GM10266 (cell line): ENCODE measurements around the gene KCNJ16.

ENCODE experiments used
- DNase-seq: peaks from one replicate; pipeline ENCODE4 v3.0.0; 2012; ENCODE audit errors: extremely low spot score
- CTCF ChIP-seq: IDR thresholded peaks from 2 replicates; pipeline ENCODE4 v1.5.1; 2012; ENCODE audit warnings: mild to moderate bottlenecking, low read depth; ENCODE audit not compliant: control insufficient read depth, insufficient read depth; ENCODE audit errors: missing control alignments

KCNJ16 gene

GRCh38 chr17:70106551-70106950 is 31.5 kb downstream of the KCNJ16 start:
- no peak for TF ChIP-seq CTCF
- no peak for DNase-seq

GRCh38 chr17:70107441-70107840 is 32.4 kb downstream of the KCNJ16 start:
- no peak for DNase-seq
- no peak for TF ChIP-seq CTCF

- no peak for TF ChIP-seq CTCF
- DNase-seq = no peak
These were observed 33.0 kb downstream of the KCNJ16 start for GRCh38 chr17:70107904-70108565.

- no peak for DNase-seq
- no peak for TF ChIP-seq CTCF
These were observed 34.5 kb downstream of the KCNJ16 start for GRCh38 chr17:70109497-70109896.

GRCh38 chr17:70110443-70110880 is 35.4 kb downstream of the KCNJ16 start:
- TF ChIP-seq CTCF = no peak
- DNase-seq = no peak

- no peak for TF ChIP-seq CTCF
- DNase-seq = no peak
These were observed 36.2 kb downstream of the KCNJ16 start for GRCh38 chr17:70111201-70111600.

GRCh38 chr17:70114405-70114804 is 39.4 kb downstream of the KCNJ16 start:
- TF ChIP-seq CTCF = no peak

More at GRCh38 chr17:70114405-70114804, 39.4 kb downstream of the KCNJ16 start:
- DNase-seq = no peak
